ENCODE data around the gene SASH3.

The SASH3 gene

GRCh38 chrX:129760155-129760554 is 19.6 kb upstream of the SASH3 start:
- no peak for DNase-seq (ENCODE audit: low read depth)

- no peak for DNase-seq (ENCODE audit: low read depth)
Measured at GRCh38 chrX:129760981-129761380, 18.8 kb upstream of the SASH3 start.

GRCh38 chrX:129761596-129761995 is 18.2 kb upstream of the SASH3 start:
- no peak for DNase-seq (ENCODE audit: low read depth)

GRCh38 chrX:129762448-129762847 is 17.3 kb upstream of the SASH3 start:
- no peak for DNase-seq (ENCODE audit: low read depth)

GRCh38 chrX:129763666-129764065 is 16.1 kb upstream of the SASH3 start:
- DNase-seq (ENCODE audit: low read depth) = no peak

GRCh38 chrX:129768186-129768585 is 11.6 kb upstream of the SASH3 start:
- DNase-seq (ENCODE audit: low read depth) = no peak

- no peak for DNase-seq (ENCODE audit: low read depth)
Measured at GRCh38 chrX:129768586-129769466, 10.9 kb upstream of the SASH3 start.

- DNase-seq (ENCODE audit: low read depth) = peak; percentile 75
Measured at GRCh38 chrX:129769467-129770154, 10.1 kb upstream of the SASH3 start.

GRCh38 chrX:129771266-129771995 is 8.3 kb upstream of the SASH3 start:
- no peak for DNase-seq (ENCODE audit: low read depth)

- no peak for DNase-seq (ENCODE audit: low read depth)
Measured at GRCh38 chrX:129772796-129773431, 6.8 kb upstream of the SASH3 start.

GRCh38 chrX:129773649-129774458 is 5.9 kb upstream of the SASH3 start:
- DNase-seq (ENCODE audit: low read depth) = no peak

GRCh38 chrX:129777218-129778030 is 2.3 kb upstream of the SASH3 start:
- peak; percentile 70 for DNase-seq (ENCODE audit: low read depth)

GRCh38 chrX:129779086-129779672 is 570 bp upstream of the SASH3 start:
- DNase-seq (ENCODE audit: low read depth) = no peak

GRCh38 chrX:129780441-129781105 is 824 bp downstream of the SASH3 start:
- DNase-seq (ENCODE audit: low read depth) = no peak

GRCh38 chrX:129781134-129781672 is 1.5 kb downstream of the SASH3 start:
- DNase-seq (ENCODE audit: low read depth) = peak; percentile 77

GRCh38 chrX:129781680-129782495 is 2.1 kb downstream of the SASH3 start:
- DNase-seq (ENCODE audit: low read depth) = no peak

- no peak for DNase-seq (ENCODE audit: low read depth)
Measured at GRCh38 chrX:129782706-129783105, 3.0 kb downstream of the SASH3 start.

- DNase-seq (ENCODE audit: low read depth) = no peak
Measured at GRCh38 chrX:129783291-129783713, 3.6 kb downstream of the SASH3 start.

Measured in T-helper 22 cell (primary cell).